Hematopoietic multipotent progenitor cell treated with erythropoietin and hydrocortisone succinate and interleukin-3 and kit ligand, for 6 days (in vitro differentiated cells): ENCODE results near the gene AP3D1.
"Not testable (repeated sequence)": the region's sequence is repeated elsewhere in the genome, so short reads cannot be mapped to it uniquely, and the experiment has no call there.

Source experiments
- DNase-seq: peaks from one replicate; pipeline ENCODE4 v3.0.0-alpha.2; 2015

AP3D1 gene

DNA sequence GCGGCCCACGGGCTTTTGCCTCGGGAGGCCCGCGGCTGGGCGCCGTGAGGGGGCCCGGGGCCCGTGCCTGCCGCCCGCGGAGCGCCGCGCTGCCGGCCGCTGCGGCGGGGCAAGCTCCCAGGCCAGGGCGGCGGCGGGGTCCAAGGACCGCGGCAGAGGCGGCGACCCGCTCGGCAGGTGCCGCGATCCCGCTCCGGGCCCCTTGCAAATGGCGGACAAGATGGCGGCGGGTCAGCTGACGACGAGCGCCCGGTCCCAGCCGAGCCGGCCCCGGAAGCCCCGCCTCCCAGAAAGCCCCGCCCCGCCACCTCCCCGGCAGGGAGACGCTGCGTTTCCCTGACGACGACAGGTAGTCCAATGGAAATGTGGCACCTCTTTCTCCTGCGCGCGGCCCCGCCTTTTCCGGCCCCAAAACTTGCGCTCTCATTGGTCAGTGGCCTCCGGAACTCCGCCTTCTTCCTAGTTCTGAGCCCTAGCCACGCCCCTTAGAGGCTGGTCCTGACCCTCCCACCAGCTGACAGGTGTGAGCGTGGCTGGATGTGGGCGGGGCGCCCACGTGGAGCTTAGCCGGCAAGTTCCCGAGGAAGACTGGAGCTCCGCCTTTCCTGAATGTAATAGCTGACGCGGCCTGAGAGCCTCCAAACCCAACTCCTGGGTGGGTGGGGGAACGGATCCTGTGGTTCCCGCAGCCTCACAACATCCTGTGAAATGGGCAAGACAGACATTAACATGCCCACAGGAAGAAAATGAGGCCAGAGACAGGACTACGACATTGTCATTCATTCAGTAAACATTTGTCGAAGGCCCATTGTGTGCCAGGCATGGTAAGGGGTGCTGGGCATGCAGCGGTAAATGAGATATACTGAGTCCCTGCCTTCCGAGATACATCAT is at the start of gene AP3D1:
TSS of gene AP3D1 (minus strand) at position 228 of the 891 bp plus-strand sequence. CDS start 232 bp downstream, outside the sequence.
- DNase-seq, result peak; percentile 100

DNA sequence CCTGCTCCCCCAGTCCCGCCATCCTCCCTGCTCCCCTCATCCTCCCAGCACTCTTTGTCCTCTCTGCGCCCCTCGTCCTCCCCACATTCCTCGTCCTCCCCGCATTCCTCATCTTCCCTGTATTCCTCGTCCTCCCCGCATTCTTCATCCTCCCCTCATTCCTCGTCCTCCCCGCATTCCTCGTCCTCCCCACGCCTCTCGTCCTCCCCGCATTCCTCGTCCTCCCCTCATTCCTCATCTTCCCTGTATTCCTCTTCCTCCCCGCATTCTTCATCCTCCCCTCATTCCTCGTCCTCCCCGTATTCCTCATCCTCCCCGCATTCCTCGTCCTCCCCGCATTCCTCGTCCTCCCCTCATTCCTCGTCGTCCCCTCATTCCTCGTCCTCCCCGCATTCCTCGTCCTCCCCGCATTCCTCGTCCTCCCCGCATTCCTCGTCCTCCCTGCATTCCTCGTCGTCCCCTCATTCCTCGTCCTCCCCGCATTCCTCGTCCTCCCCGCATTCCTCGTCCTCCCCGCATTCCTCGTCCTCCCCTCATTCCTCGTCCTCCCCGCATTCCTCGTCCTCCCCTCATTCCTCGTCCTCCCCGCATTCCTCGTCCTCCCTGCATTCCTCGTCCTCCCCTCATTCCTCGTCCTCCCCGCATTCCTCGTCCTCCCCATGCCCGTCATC is 49.4 kb upstream of the AP3D1 start:
- not testable (repeated sequence) for DNase-seq

DNA sequence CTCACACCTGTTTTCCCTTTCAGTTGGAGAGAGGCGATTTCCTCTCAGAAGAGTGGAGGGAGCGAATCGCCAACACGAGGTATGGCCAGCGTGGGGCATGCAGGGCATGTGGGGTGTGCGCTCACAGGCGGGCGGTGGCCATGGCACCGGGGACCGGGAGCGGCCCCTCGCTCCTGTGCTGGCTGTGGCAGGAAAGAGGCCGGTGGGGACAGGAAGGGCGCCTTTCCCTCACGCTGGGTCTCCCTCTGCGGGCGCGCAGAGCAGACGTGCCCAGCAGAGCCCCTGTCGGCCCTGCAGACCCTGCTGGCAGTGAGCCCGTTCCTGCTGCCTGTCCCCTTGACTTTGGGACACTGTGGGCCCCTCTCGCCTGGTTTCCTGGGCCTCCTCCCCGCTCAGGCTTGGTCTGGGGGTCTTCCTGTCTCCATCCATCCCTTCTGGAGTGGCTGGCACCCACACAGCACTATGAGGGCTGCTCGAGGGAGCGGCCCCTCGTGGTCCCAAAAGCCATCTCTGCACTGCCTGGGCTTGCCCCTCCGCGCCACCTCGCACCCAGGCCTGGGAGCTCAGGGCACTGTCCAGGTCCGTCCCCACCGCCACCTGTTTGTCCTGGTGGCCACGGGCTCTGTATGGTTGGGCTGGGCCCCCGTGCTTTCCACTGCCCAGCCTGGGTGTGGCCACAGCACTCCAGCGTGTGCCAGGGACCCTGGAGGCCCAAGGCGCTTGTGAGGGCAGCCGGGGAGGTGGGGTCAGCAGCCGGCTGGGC is 48.7 kb upstream of the AP3D1 start:
- no peak for DNase-seq

DNA sequence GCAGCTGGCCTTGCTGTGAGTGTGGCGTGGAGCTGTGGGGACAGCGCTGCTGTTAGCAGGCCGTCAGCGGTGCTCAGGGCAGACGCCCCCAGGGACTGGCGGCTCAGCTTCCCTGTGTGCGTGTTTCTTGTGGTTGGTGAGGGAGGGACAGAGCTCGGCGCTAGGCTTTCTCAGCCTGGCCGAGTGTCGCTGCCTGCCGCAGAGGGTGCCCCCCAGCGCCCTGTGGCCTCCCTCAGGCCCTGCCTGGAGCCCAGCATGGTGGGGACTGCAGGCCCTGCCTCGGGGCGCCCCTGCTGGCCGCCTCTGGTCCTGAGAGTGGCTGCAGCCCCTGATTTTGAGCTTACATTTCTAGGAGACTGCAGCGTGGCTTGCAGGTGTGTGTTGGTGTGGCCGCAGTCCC is 47.8 kb upstream of the AP3D1 start:
- DNase-seq, result peak; percentile 28

DNA sequence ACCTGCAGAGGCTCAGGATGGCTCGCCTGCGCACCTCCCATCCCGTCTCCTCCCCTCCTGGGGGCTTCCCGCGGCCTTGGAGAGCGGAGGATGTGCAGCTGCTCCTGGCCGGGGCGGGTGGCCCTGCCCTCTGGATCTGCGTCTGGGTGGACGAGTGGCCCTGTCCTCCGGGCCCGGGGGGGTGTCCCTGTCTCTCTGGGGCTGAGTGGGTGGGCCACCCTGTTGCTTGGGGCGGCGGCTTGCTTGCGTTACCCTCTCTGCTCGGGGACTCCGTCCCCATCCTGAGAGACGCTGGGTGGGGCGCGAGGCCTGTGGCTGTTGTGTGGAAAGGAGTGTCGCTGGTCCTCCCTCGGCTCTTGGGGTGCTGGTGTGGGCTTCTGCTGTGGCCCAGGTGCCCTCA is 47.0 kb upstream of the AP3D1 start:
- no peak for DNase-seq

DNA sequence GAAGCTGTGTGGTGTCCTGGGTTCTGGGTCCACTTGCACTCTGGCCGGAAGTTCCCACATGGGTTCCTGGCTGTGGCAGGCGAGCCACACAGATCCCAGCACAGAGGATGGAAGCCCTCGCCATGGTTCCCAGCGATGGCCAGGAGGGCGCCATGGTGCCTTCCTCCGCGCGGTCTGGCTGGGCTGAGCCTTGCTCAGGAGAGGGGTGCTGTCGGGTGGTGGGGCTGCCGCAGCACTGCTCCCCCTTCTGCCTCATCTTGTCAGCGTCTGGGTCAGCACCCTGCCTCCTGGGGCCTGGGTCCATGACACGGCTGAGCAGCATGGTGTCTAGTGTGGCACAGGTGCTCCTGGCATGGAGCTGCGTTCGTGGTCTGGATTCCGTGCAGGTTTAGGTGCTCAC is 45.9 kb upstream of the AP3D1 start:
- no peak for DNase-seq

DNA sequence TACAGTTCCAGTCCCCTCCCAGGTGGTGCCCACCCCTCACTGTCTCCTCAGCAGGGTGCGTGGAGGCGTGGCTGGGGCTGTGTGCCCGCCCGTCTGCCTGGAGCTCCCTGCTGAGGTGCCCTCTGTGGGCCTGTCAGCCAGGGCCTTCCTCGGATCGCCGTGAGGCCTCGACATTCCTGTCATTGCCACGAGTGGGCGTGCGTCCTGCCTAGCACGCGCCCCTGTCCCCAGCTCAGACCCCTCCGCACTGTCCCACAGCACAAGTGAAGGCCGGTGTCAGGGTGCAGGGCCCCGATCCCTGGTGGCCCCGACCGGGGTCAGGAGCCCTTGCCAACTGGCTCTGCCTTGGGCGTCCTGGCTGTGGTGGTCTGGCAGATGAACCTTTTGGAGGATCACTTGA is 44.5 kb upstream of the AP3D1 start:
- DNase-seq, result no peak

DNA sequence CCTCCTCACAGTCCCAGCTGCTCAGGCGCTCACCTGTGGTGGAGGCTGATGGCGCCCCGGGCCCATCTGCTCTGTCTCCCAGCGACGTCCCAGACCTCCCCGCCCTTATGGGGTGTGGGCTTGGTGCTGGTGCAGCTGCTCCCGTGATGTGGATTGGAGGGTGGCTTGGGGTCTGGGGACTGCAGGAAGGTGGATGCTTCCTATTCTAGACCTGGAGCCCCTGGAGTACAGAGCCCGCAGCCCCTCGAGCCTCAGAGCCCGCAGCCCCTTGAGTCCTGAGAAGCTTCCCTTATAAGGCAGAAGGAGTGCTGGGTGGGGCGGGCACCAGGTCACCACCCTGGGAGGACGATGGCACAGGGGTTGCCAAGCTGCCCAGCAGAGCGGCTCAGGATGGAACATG is 44.0 kb upstream of the AP3D1 start:
- DNase-seq, result no peak

DNA sequence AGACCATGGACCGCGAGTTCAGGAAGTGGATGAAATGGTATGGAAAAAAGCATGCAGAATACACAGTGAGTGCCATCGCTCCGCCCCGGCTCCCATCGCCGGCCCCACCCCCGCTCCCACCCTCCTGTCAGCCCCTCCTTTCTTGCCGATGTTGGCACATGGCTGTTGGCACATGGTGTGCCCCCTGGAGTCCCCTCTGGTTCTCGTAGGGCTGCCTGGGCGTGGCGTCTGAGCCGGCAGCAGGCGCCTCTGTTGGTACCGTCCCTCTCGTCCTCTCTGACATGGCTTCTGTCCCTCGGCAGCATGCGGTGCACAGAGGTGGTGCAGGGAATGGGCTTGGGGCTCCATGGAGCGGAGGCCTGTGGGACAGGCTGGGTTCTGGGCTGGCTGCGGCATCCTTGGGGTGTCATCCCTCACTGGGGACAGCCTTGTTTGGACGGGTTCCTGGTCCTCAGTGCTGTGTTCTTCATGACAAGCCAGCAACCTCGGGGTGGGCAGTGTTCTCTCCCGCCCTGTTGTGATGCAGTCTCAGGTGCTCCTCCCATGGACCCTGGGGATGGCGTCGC is 43.2 kb upstream of the AP3D1 start:
- DNase-seq, result no peak

DNA sequence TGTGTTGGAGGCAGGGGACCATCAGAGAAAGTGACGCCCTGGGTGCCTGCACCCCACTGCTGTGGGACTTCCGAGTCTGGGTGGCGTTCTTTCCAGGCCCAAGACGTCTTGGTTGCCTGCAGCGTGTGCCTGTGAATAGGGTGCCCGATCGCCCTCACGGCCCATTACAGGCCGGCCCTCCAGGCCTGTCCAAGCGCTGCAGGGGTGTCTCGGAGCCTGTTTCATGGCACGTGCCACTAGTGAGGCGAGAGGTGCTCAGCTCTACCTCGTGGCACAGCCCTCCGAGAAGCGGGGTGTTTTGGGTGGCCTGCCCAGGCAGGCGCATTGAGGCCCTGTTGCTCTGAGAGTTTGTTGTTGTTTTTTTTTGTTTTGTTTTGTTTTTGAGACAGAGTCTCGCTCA is 42.4 kb upstream of the AP3D1 start:
- no peak for DNase-seq

DNA sequence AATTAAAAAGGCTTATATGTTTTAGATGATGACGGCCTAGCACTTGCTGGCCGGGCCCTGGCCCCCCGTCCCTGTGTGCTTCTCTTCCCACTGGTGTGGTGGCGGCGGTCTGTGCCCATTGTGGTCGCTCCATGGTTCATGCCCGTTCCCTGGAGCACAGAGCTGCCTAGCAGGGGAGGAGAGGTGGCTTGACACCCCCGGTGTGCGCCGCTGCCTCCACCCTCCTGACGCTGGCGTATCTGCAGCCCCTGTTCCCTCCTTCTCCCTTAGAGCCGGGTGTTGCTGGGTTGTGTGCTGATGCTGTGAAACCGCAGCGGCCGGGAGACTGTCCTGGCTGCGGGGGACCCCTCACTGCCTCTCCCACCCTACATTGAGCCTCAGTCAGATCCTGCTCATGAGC is 41.5 kb upstream of the AP3D1 start:
- DNase-seq, result no peak

DNA sequence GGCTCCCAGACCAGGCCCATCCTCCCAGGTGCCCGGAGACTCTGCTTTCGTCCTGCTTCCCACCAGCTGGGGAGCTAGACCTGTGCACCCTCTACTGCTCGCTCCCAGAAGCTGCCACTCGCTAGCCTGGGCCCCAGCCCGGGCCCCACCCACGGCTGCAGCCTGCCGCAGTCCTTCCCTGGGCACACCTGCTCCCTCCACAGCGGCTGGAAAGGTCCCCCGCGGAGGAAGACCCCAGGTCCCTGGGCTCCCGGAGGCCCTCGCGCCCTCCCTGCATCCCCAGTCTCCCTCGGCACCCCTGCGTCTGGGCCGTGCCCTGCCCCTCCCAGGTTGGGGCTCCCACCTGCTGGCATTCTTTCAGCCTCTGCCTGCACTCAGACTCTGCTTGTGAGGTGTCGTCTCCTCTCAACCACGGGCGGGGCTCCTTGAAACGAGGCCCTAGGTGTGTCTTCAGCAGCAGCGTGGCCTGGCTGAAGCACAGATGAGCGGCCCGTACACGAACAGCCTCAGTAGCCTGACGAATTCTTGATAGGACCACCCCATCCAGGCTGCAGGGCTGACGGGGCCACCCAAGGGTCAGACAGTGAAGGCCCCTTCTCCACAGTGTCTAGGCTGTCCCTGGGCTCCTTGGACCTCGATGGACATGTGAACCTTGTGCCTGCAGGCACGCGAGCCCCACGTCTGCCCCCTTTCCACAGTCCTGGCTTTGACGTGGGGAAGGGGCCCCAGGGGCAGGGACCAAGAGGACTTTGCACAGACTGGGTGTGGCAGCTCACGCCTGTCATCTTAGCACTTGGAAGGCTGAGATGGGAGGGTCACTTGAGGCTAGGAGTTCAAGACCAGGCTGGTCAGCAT is 40.3 kb upstream of the AP3D1 start:
- peak; percentile 7 for DNase-seq

DNA sequence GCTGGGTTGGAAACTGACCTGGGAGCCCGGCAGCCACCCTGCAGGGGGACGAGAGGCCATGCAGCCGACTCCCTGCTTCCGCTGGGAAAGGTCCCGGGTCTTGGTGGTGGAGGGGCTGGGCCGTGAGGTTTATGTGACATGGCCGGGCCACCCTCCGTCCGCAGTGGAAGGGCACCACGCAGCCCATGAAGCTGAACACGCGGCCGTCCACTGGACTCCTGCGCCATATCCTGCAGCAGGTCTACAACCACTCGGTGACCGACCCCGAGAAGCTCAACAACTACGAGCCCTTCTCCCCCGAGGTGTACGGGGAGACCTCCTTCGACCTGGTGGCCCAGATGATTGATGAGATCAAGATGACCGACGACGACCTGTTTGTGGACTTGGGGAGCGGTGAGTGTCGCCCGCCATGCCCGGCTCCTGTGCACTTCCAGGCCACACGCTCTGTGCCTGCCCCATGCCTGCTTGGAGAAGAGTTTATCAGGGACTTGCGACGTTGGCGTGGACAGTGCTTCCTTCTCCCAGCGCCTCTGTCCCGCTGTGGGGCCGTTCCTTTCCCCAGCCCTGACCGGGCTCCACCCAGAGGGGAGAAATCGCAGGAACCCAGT is 39.6 kb upstream of the AP3D1 start:
- no peak for DNase-seq

DNA sequence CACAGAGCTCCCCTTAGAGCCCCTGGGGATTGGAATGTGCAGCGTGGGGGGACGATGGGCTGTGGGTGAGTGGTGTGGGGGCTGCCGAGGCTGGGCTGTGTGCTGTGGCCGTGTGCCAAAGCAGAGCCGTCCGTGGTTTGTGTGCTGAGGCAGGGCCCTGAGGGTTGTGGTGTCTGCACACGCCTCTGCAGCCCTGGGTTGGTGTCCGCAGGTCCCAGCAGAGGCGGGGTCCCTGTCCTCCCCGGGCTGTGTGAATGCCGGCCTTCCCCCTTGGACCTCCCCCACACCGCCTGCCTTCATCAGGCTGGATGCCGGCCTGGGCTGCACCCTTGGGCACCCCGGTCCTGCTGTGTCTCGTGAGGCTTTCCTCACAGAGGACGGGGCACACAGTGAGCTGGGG is 38.5 kb upstream of the AP3D1 start:
- peak; percentile 13 for DNase-seq

DNA sequence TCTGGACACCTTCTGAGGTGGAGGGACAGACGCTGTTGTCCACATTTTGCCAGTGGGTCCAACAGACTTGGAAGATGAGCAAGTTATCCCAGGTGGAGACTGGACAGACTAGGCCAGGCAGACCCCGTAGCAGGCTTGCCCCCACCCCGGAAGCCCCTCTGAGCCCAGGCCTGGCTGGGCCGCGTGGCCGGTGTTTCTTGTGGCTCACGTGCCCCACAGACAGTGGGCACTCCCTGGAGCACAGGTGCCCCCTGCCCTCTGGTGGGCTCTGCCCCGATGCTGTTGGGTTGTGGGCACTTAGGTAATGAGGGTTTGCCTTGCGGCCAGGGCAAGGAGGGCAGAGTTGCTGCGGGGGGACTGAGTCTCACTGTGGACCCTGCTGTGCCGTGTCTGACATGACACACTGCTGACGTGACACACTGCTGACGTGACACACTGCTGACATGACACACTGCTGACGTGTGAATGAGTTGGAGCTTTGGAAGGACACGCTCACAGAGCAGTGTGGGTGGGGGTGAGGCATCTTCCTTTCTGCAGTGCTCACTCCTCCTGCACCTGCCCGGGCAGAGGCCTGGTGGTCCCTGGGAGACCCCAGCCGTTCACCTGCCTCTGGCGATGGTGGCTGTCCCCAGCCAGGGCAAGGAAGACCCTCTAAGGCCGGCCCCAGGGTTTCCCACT is 37.5 kb upstream of the AP3D1 start:
- no peak for DNase-seq

DNA sequence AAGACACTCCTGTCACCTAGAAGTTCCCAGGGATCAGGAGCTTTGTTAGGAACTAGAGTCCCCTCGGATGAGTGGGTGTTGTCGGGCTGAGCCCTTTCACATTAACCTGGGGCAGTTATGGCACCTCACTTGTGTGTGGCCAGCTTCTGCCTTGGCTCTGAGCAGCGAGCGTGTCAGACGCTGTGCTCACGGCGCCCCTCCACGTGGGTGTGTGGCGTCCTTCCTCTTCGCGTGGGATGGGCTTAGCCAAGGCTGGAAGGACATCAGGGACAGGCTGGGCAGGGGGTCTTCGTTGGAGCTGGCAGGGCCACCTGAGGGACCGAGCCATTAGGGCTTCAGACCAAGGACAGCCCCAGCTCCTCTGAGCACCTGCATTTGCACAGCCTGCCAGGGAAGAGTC is 35.8 kb upstream of the AP3D1 start:
- no peak for DNase-seq

DNA sequence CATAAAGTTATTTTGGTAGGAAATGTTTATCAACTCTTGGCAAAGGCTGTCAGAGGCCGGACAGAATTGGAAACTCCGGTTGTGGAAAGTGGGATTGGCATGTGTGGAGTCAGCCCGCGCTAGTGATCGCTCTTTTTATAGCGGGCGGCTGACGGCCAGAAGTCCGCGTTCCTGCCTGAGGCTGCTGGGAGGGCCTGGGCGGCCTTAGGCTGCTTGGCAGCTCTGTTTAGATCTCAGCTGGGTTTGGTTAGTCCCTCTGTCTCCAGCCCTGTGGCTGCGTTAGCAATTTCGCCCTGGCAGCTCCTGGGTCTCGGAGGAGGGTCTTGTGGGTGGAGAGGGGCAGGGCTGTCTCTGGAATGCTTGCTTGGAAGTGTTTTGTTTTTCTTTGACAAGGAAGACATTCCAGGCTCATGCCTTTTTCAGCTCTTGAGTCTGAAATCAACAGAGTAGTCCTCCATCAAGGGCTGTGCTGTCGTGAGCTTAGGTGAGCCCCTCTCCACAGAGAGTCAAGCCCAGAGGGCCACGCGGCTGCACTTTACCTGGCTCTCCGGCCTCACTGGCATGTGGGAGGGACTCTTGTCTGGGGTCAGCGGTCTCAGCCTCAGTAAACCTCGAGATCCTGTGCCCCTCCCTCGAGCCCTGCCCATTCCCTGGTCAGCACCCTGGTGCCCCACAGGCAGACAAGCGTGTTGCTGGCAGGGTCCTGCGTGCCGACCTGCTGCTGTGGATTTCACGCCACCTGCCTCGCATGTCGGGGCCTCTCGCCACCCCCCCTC is 34.9 kb upstream of the AP3D1 start:
- no peak for DNase-seq

DNA sequence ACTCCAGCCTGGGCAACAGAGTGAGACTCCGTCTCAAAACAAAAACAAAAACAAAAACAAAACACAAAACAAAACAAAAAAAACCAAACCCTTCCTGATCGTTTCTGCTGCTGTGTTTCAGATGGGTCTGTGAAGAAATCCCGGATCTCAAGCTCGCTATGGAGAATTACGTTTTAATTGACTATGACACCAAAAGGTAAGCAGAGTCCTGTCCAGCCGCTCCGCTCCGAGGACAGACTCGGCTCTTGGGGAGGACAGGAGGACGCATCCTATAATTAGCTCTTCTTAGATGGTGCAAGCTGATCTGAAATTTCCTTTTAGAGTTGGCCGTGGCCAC is 34.3 kb upstream of the AP3D1 start:
- DNase-seq, result no peak

DNA sequence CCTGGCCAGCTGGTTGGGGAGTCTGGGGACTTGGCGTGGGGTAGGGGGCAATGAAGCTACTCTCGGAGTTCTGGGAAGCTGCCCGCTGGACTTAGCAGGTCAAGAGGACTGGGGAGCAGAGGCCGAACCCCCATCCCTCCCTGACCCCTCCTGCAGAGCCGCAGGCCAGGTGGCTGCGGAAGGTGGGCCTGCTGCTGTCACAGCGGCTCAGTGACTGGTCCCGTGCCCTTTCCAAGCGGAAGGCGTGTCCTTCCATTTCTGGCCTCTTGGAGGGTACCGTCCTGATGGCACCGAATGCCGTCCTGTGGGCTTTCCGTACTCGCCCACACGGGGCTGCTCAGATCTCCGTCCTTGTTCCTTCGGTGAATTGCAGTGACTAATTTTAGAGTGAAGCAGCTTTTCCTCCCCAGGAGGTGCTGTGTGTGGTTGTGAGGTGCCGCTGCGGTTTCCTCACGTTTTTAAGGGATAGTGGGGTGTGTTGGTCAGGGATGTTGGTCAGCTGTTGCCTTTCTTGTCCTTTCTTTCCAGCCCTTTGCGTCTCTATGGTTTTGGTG is 33.1 kb upstream of the AP3D1 start:
- no peak for DNase-seq

DNA sequence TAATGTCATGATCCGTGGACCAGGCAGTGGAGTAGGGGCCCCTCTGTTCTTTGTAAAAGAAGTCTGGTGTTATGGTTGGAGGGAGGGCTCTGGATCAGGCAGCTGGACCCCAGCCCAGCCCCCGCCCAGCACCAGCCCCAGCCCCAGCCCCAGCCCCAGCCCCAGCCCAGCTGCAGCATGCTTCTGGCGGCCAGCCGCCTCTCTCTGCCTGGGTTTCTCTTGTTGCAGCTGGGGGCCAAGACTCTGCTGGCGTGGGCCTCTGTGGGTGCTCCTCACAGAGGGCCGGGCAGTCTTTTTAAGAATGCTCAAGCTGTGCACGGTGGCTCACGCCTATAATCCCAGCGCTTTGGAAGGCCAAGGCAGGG is 30.2 kb upstream of the AP3D1 start:
- no peak for DNase-seq
